GM13977 (cell line): ENCODE measurements around the gene SSH2.
A peak's percentile ranks its signal among the peaks of the same experiment; 100 is the strongest.

Experiments used
- DNase-seq: peaks from one replicate; pipeline ENCODE4 v3.0.0; 2012; ENCODE audit warnings: low spot score
- CTCF ChIP-seq: IDR thresholded peaks from 2 replicates; pipeline ENCODE4 v1.5.1; 2012; ENCODE audit warnings: mild to moderate bottlenecking, control low read depth; ENCODE audit not compliant: insufficient read depth; ENCODE audit errors: extremely low read depth, missing control alignments
- in situ Hi-C: fragments of 300-500 bp; cut with MboI; formaldehyde crosslinking; loops from one replicate; pipeline ENCODE4 v1.12.0; 2022; ENCODE audit warnings: low sequenced_read_pairs, low pct_unique_long_range_greater_than_20kb, mixed read lengths, inconsistent platforms; ENCODE audit not compliant: unreplicated experiment

Gene SSH2

GRCh38 chr17:29723278-29724047, 206.6 kb downstream of the SSH2 start:
- in situ Hi-C loops, result no loop called here
- no peak for TF ChIP-seq CTCF
- DNase-seq, result peak; percentile 36

GRCh38 chr17:29722411-29723198, 207.4 kb downstream of the SSH2 start:
- peak; percentile 63 for DNase-seq
- in situ Hi-C loops, result no loop called here
- TF ChIP-seq CTCF, result no peak

- in situ Hi-C loops, result no loop called here
- DNase-seq, result no peak
- no peak for TF ChIP-seq CTCF
Measured at GRCh38 chr17:29720551-29720950, 209.5 kb downstream of the SSH2 start.

- TF ChIP-seq CTCF, result no peak
- in situ Hi-C loops, result no loop called here
- no peak for DNase-seq
Measured at GRCh38 chr17:29719469-29719868, 210.6 kb downstream of the SSH2 start.

GRCh38 chr17:29718446-29719039, 211.5 kb downstream of the SSH2 start:
- no peak for TF ChIP-seq CTCF
- in situ Hi-C loops, result no loop called here
- no peak for DNase-seq

- in situ Hi-C loops, result no loop called here
- TF ChIP-seq CTCF, result no peak
- no peak for DNase-seq
Measured at GRCh38 chr17:29717817-29718216, 212.2 kb downstream of the SSH2 start.
